GM13976 (cell line): ENCODE data around the gene C1orf174.

Experiments
- DNase-seq: peaks from one replicate; pipeline ENCODE4 v3.0.0; 2012; ENCODE audit warnings: low spot score
- CTCF ChIP-seq: IDR thresholded peaks from 2 replicates; pipeline ENCODE4 v1.5.1; 2012; ENCODE audit warnings: borderline replicate concordance, mild to moderate bottlenecking; ENCODE audit not compliant: insufficient read depth; ENCODE audit errors: extremely low read depth, missing control alignments, control extremely low read depth
- in situ Hi-C: fragments of 300-500 bp; cut with MboI; formaldehyde crosslinking; loops from one replicate; pipeline ENCODE4 v1.12.0; 2022; ENCODE audit warnings: low sequenced_read_pairs, mixed read lengths, inconsistent platforms; ENCODE audit not compliant: unreplicated experiment

The C1orf174 gene

DNA sequence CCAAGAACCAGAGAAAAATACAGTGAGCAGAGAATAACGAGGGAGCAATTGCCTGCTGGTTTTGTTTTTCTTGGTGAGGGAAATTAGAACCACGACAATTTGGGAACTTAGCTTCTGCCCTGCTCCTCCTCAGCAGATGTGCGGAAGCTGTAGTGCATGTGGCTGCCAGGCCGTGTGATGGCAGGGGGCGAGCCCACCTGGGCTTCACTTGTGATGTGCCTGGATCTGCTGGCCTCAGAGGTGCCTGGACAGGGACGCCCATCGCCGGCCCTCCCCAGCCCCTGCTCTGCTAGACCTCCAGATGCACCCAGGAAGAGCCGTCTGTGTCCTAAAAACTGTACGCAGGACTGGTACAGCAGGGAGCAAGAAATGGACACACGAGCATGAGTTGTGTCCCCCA lies 28.5 kb upstream of the C1orf174 start:
- in situ Hi-C loops = no loop called here
- TF ChIP-seq CTCF = no peak
- DNase-seq = no peak

GRCh38 chr1:3926956-3927355 lies 26.9 kb upstream of the C1orf174 start:
- in situ Hi-C loops = no loop called here
- TF ChIP-seq CTCF = no peak
- DNase-seq = no peak

- TF ChIP-seq CTCF = no peak
- in situ Hi-C loops = no loop called here
- DNase-seq = no peak
Observed at GRCh38 chr1:3925762-3926161, 25.7 kb upstream of the C1orf174 start.

GRCh38 chr1:3925256-3925655 lies 25.2 kb upstream of the C1orf174 start:
- no peak for DNase-seq
- TF ChIP-seq CTCF = no peak
- in situ Hi-C loops = no loop called here

DNA sequence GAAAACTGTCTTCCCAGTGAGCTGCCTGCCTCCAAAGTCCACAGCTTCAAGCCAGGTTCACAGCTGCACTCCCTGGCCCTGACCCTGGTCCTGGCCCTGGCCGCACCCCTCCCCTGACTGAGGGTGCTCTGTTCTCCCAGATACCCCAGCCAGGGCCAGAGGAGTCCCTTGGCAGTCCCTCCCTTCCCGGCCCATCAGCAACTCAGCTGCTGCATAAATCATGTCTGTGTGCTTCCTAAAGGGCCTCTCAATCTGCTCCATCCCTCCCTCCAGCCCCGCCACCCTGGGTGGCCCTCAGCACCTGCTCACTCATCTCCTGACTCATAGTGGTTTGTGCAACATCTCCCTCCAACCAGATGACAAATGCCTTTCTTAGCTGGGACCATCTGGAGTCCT lies 24.8 kb upstream of the C1orf174 start:
- no peak for TF ChIP-seq CTCF
- DNase-seq = no peak
- in situ Hi-C loops = loop anchor here (25.0 kb wide), 1 partner anchor 887 kb away; no protein-coding TSS in a partner anchor

DNA sequence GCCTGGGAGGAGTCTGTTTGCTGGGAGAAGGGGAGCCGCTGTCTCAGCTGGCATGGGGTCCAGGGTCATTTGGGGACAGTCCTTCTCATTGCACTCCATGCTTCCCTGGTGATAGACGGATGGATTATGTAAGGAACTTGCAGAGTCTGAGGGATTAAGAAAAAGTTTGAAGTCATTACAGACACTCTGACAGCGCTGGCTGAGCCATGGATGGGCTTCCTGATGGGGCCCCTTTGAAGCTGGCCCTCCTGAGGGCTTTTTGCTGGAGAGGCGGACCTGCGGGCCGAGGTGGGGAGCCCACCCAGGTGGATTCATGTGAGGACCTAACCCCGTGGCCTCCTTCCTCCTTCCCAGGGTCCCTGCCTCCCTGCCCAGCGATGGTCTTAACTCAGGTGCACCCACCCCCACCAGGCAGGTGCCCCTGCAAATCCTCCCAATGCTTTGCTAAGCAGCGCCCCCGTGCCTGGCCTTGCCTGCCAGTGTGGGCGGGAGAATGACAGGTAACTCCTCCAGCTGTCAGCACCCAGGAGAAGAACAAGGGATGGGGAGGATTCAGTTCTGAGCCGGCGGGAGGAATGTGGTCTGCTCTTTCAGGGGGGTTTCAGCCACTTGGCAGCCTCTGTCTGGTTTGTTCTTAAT lies 24.2 kb upstream of the C1orf174 start:
- TF ChIP-seq CTCF = no peak
- in situ Hi-C loops = loop anchor here (25.0 kb wide), 1 partner anchor 888 kb away; no protein-coding TSS in a partner anchor
- DNase-seq = no peak
